OCI-LY3 (cell line): ENCODE results near the gene MAML2.

ENCODE experiments used
- H2AFZ ChIP-seq: fragments of 200-600, 300-600 bp; shearing (Covaris generic); 2 replicates; pipeline ENCODE4 v1.6.0; 2014; ENCODE audit warnings: antibody characterized with exemption, low read depth, low read length
- H3K27ac ChIP-seq: fragments of 200-600, 300-600 bp; sonication (generic); 2 replicates; pipeline ENCODE4 v1.5.1; 2014; ENCODE audit warnings: mild to moderate bottlenecking, low read length, moderate library complexity, mixed read lengths
- H3K27me3 ChIP-seq: fragments of 200-600, 300-600 bp; sonication (generic); 2 replicates; pipeline ENCODE4 v1.6.1; 2014; ENCODE audit warnings: low read depth, low read length, mixed read lengths
- H3K36me3 ChIP-seq: fragments of 200-600, 300-600 bp; sonication (generic); replicated peaks from 2 replicates; pipeline ENCODE3; 2014; ENCODE audit warnings: low read depth, low read length, mixed read lengths
- H3K4me1 ChIP-seq: fragments of 300-600, 200-600 bp; sonication (generic); 2 replicates; pipeline ENCODE4 v1.6.1; 2014; ENCODE audit warnings: low read length, mixed read lengths
- H3K4me2 ChIP-seq: fragments of 200-600, 300-600 bp; sonication (generic); 2 replicates; pipeline ENCODE4 v1.6.1; 2014; ENCODE audit warnings: low read length, mixed read lengths
- H3K4me3 ChIP-seq: fragments of 300-600, 200-600 bp; sonication (generic); 2 replicates; pipeline ENCODE4 v1.5.1; 2014; ENCODE audit warnings: antibody characterized with exemption, mild to moderate bottlenecking, low read length, moderate library complexity
- H3K79me2 ChIP-seq: fragments of 300-600, 200-600 bp; shearing (Covaris generic); 2 replicates; pipeline ENCODE4 v1.6.1; 2014; ENCODE audit warnings: mild to moderate bottlenecking, low read length, mixed read lengths
- H3K9ac ChIP-seq: fragments of 300-600, 200-600 bp; shearing (Covaris generic); 2 replicates; pipeline ENCODE4 v1.6.0; 2014; ENCODE audit warnings: mild to moderate bottlenecking, low read length, moderate library complexity
- H3K9me3 ChIP-seq: fragments of 200-600, 300-600 bp; shearing (Covaris generic); 2 replicates; pipeline ENCODE4 v1.6.1; 2014; ENCODE audit warnings: low read length, mixed read lengths; ENCODE audit not compliant: insufficient read depth
- H4K20me1 ChIP-seq: fragments of 200-600, 300-600 bp; sonication (generic); 2 replicates; pipeline ENCODE4 v1.6.1; 2016; ENCODE audit warnings: low read length, mixed read lengths; ENCODE audit not compliant: insufficient read depth
- EZH2phosphoT487 ChIP-seq: fragments of 200-600 bp; shearing (Covaris generic); IDR thresholded peaks from 2 replicates; pipeline ENCODE4 v1.6.1; 2018; ENCODE audit warnings: antibody characterized with exemption, mixed run types, low read depth
- TF ChIP-seq, protein P1 (sequence below): fragments of 200-600, 300-600 bp; sonication (generic); IDR thresholded peaks from 2 replicates; pipeline ENCODE4 v1.5.1; 2014; ENCODE audit warnings: antibody characterized with exemption, low read length, low read depth

MAML2 gene

DNA sequence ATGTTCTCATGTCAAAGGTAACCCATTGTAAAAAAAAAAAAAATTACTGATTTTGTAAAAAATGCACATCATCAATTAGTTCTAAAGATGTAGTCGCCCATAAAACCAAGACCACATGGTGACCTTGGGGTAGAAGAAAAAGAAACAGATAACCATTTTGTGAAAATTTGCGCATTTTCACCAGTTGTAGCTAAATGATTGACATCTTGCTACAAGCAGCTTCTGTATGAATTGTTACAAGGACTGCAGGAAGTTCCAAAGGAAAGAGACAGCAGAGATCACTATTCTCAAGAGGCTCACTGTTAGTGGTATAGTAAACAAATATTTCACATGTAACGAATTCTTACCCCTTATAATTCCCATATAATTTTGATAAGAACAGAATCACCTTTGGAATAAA lies 48.7 kb downstream of the MAML2 start:
- Histone ChIP-seq H3K4me2 (peak overlapping the region; percentile 99), H3K27ac (no peak overlapping the region), H3K36me3 (no peaks in the 10 kb centered on the region), H3K9ac (peak overlapping the region; percentile 46; the same call in 1 of the 2 replicates), H3K4me1 (peaks cover 26% of the 10 kb centered on the region), H2AFZ (no peak overlapping the region), H3K79me2 (peaks cover 3% of the 10 kb centered on the region; the same call in 1 of the 2 replicates), H3K27me3 (no peaks in the 10 kb centered on the region), H3K4me3 (peak overlapping the region; percentile 70), H3K9me3 (no peaks in the 10 kb centered on the region), H4K20me1 (no peaks in the 10 kb centered on the region)
- no peak for TF ChIP-seq EZH2phosphoT487
- TF ChIP-seq, protein P1, sequence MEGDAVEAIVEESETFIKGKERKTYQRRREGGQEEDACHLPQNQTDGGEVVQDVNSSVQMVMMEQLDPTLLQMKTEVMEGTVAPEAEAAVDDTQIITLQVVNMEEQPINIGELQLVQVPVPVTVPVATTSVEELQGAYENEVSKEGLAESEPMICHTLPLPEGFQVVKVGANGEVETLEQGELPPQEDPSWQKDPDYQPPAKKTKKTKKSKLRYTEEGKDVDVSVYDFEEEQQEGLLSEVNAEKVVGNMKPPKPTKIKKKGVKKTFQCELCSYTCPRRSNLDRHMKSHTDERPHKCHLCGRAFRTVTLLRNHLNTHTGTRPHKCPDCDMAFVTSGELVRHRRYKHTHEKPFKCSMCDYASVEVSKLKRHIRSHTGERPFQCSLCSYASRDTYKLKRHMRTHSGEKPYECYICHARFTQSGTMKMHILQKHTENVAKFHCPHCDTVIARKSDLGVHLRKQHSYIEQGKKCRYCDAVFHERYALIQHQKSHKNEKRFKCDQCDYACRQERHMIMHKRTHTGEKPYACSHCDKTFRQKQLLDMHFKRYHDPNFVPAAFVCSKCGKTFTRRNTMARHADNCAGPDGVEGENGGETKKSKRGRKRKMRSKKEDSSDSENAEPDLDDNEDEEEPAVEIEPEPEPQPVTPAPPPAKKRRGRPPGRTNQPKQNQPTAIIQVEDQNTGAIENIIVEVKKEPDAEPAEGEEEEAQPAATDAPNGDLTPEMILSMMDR, result no peak

DNA sequence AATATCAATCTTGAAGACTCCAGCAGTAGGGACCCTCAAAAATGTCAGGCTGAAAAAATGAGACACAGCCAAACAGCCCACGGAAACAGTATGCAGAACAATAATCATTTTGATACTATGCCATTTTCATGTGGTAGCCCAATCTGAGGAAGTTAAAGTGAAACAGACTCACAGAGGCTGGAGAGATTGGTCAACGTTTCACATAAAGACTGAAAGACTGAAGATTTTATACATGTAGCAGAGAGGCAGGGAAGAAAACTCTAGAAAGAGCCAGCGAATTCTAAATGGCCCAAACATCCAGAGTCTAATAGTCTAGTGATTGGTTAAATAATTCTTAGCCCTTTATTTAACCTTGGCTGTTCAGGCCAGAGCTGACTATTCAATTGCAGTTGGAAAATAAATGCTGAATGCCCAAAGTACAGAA lies 49.4 kb downstream of the MAML2 start:
- peaks cover 3% of the 10 kb centered on the region; the same call in 1 of the 2 replicates for H3K79me2 ChIP-seq
- H3K9ac ChIP-seq, result peak overlapping the region; percentile 46; the same call in 1 of the 2 replicates

DNA sequence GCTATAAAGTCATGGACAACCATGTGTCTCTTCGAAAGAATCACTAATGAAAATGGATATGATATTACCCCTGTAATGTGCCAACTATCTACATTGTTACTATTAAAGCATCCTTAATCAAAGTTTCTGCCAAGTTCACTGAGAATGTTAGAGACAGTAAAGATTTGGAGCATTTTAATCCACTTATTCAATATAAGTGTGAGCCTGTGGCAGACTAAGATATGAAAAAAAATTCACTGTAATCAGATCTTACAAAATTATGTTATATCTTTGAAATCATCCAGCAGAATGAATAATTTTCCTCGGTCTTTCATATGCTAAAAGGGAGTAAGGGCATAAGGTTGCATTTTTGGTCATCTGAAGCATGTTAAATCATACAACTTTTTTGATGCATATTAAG lies 49.9 kb downstream of the MAML2 start:
- H3K4me1 ChIP-seq, result peaks cover 38% of the 10 kb centered on the region
- peak overlapping the region; percentile 99 for H3K4me2 ChIP-seq
- H4K20me1 ChIP-seq, result no peaks in the 10 kb centered on the region
- no peak overlapping the region for H2AFZ ChIP-seq
- no peaks in the 10 kb centered on the region for H3K9me3 ChIP-seq
- no peaks in the 10 kb centered on the region for H3K27me3 ChIP-seq
- no peaks in the 10 kb centered on the region for H3K36me3 ChIP-seq
- H3K27ac ChIP-seq, result no peak overlapping the region; the same call in 1 of the 2 replicates
- no peak overlapping the region for H3K9ac ChIP-seq
- peak overlapping the region; percentile 70 for H3K4me3 ChIP-seq
- peaks cover 3% of the 10 kb centered on the region; the same call in 1 of the 2 replicates for H3K79me2 ChIP-seq
- TF ChIP-seq EZH2phosphoT487, result no peak
- TF ChIP-seq, protein P1, result no peak

More for the DNA sequence above, 49.4 kb downstream of the MAML2 start:
- Histone ChIP-seq H3K9me3 (no peaks in the 10 kb centered on the region), H3K4me3 (peak overlapping the region; percentile 70), H3K4me2 (peak overlapping the region; percentile 99), H4K20me1 (no peaks in the 10 kb centered on the region), H3K27ac (peak overlapping the region; percentile 62), H3K4me1 (peaks cover 33% of the 10 kb centered on the region), H3K36me3 (no peaks in the 10 kb centered on the region), H2AFZ (no peak overlapping the region), H3K27me3 (no peaks in the 10 kb centered on the region)
- TF ChIP-seq, protein P1, result no peak
- TF ChIP-seq EZH2phosphoT487, result no peak

DNA sequence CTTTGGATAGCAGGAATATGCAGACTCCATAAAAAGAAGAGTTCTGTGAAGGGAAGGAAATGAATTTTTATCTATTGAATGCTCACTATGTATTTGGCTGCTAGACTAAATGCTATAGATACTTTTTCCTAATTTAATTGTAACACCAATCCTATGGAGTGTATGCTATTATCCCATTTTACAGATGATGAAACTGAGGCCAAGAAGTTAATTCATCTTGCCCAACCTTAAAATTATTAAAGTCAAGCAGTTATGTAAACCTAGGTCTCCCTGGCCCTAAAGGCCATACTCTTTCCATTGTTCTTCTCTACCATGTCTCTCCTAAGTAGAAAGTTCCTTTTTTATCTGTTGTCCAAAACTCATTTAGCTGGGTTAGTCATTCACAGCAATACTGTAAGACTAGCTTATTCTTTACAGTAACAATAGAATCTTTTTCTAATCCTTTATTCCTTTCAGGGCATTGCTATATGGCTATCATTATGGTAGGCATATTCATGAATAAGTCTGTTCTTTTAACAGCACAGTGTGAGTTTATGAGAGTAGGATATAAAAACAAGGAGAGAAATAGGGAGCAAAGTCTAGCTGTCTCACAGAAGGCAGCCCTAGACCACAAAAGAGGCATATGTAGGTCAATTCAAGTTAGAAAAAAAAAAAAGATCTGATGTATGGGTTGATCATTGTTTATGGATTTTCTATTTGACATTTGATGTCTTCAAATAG lies 50.5 kb downstream of the MAML2 start:
- H3K27ac ChIP-seq, result no peak overlapping the region
- H3K9ac ChIP-seq, result no peak overlapping the region
- H3K79me2 ChIP-seq, result peaks cover 3% of the 10 kb centered on the region; the same call in 1 of the 2 replicates
- TF ChIP-seq EZH2phosphoT487, result no peak
- TF ChIP-seq, protein P1, result no peak
- no peaks in the 10 kb centered on the region for H3K27me3 ChIP-seq
- H3K9me3 ChIP-seq, result no peaks in the 10 kb centered on the region
- no peaks in the 10 kb centered on the region for H4K20me1 ChIP-seq
- no peak overlapping the region for H2AFZ ChIP-seq
- no peak overlapping the region for H3K4me3 ChIP-seq
- no peaks in the 10 kb centered on the region for H3K36me3 ChIP-seq
- H3K4me1 ChIP-seq, result peaks cover 44% of the 10 kb centered on the region
- no peak overlapping the region for H3K4me2 ChIP-seq
